ENCODE measurements around the gene HDGFL3.
"Not testable (repeated sequence)": the region's sequence is repeated elsewhere in the genome, so short reads cannot be mapped to it uniquely, and the experiment has no call there.

The HDGFL3 gene

DNA sequence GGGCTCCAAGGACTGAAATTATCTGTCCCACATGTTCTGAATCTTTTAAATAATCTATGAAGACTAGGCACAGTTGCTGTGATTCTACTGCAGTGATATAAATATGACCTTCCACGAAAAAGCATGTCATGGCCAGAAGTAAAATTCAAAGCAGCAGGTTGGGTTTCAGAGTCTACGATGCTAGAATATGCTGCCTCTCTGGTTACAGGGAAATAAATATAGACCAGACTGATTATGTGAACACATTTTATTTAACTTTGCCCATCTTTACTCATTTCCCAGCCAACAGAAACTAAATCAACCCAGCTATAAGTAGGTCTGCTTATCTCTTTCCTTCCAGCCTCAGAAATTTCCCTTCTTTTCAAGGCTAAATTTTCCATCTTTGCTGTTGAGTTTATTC, 120.0 kb downstream of the HDGFL3 start:
- H3K9me3 ChIP-seq (ENCODE audit: control insufficient read depth, insufficient read depth, low read length): no peaks in the 10 kb centered on the region
- no peaks in the 10 kb centered on the region for H3K27me3 ChIP-seq (ENCODE audit: control insufficient read depth, low read length)
- TF ChIP-seq EZH2phosphoT487 (IDR thresholded peaks at IDR 0.05; ENCODE audit: borderline replicate concordance, low read length): no peak
- TF ChIP-seq, protein P1, sequence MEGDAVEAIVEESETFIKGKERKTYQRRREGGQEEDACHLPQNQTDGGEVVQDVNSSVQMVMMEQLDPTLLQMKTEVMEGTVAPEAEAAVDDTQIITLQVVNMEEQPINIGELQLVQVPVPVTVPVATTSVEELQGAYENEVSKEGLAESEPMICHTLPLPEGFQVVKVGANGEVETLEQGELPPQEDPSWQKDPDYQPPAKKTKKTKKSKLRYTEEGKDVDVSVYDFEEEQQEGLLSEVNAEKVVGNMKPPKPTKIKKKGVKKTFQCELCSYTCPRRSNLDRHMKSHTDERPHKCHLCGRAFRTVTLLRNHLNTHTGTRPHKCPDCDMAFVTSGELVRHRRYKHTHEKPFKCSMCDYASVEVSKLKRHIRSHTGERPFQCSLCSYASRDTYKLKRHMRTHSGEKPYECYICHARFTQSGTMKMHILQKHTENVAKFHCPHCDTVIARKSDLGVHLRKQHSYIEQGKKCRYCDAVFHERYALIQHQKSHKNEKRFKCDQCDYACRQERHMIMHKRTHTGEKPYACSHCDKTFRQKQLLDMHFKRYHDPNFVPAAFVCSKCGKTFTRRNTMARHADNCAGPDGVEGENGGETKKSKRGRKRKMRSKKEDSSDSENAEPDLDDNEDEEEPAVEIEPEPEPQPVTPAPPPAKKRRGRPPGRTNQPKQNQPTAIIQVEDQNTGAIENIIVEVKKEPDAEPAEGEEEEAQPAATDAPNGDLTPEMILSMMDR (IDR thresholded peaks at IDR 0.05; ENCODE audit: low read depth, low read length, poor library complexity, severe bottlenecking): no peak
- H4K20me1 ChIP-seq (ENCODE audit: control insufficient read depth, insufficient read depth, low read depth, low read length): no peaks in the 10 kb centered on the region
- no peaks in the 10 kb centered on the region for H3F3A ChIP-seq (ENCODE audit: control insufficient read depth, insufficient read depth)
- H3K27ac ChIP-seq (ENCODE audit: low read depth, low read length): no peak overlapping the region
- H3K4me3 ChIP-seq (ENCODE audit: low read length): no peak overlapping the region
- H3K4me2 ChIP-seq (ENCODE audit: low read length): no peak overlapping the region
- H3K4me1 ChIP-seq (ENCODE audit: control insufficient read depth, low read length): no peaks in the 10 kb centered on the region
- H3K36me3 ChIP-seq (ENCODE audit: control insufficient read depth, low read length): no peaks in the 10 kb centered on the region
- no peaks in the 10 kb centered on the region for H3K79me2 ChIP-seq (ENCODE audit: control insufficient read depth, low read length)
- H3K9me2 ChIP-seq (replicated peaks; ENCODE audit: control insufficient read depth, low read length): no peaks in the 10 kb centered on the region

DNA sequence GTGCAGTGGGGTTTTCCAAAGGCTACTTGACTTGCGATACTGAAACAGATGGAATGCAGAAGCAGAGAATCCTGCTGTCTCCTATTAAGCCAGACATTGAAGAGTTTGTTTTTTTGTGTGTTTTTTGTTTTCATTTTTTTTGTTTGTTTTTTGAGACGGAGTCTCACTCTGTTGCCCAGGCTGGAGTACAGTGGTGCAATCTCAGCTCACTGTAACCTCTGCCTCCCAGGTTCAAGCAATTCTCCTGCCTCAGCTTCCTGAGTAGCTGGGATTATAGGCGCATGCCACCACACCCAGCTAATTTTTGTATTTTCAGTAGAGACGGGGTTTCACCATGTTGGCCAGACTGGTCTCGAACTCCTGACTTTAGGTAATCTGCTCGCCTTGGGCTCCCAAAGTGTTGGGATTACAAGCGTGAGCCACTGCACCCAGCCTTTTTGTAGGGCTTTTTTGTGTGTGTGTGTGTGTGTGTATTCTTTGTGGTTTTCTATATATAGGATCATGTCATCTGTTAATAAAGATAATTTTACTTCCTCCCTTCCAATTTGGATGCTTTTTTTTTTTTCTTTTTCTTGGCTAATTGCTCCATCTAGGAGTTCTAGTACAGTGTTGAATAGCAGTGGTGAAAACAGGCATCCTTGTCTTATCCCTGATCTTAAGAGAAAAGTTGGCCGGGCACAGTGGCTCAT, 121.6 kb downstream of the HDGFL3 start:
- H3K9me3 ChIP-seq (ENCODE audit: control insufficient read depth, insufficient read depth, low read length); H3K9me2 ChIP-seq (replicated peaks; ENCODE audit: control insufficient read depth, low read length); H3K4me3 ChIP-seq (ENCODE audit: low read length); H3K27ac ChIP-seq (ENCODE audit: low read depth, low read length); H3K4me2 ChIP-seq (ENCODE audit: low read length); H4K20me1 ChIP-seq (ENCODE audit: control insufficient read depth, insufficient read depth, low read depth, low read length); H3K27me3 ChIP-seq (ENCODE audit: control insufficient read depth, low read length); H3K79me2 ChIP-seq (ENCODE audit: control insufficient read depth, low read length); H3F3A ChIP-seq (ENCODE audit: control insufficient read depth, insufficient read depth); H3K4me1 ChIP-seq (ENCODE audit: control insufficient read depth, low read length); H3K36me3 ChIP-seq (ENCODE audit: control insufficient read depth, low read length): not testable (repeated sequence)

DNA sequence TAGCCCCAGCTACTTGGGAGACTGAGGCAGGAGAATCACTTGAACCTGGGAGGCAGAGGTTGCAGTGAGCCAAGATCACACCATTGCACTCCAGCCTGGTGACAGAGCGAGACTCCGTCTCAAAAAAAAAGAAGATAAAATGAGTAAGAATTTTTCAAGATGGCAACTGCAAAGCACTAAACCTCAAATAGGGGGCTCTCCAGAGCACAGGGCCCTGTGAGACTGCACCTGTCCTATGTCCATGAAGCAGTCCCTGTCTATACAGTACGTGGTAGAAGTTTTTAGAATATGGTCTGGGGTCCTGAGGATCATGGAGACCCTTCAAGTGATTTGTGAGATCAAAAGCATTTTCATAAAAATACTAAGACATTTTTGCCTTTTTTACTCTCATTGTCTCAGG, 122.2 kb downstream of the HDGFL3 start:
- H3K27me3 ChIP-seq (ENCODE audit: control insufficient read depth, low read length); H4K20me1 ChIP-seq (ENCODE audit: control insufficient read depth, insufficient read depth, low read depth, low read length); H3K9me2 ChIP-seq (replicated peaks; ENCODE audit: control insufficient read depth, low read length); H3K36me3 ChIP-seq (ENCODE audit: control insufficient read depth, low read length); H3K9me3 ChIP-seq (ENCODE audit: control insufficient read depth, insufficient read depth, low read length); H3K4me1 ChIP-seq (ENCODE audit: control insufficient read depth, low read length); H3K79me2 ChIP-seq (ENCODE audit: control insufficient read depth, low read length); H3K27ac ChIP-seq (ENCODE audit: low read depth, low read length); H3K4me3 ChIP-seq (ENCODE audit: low read length); H3F3A ChIP-seq (ENCODE audit: control insufficient read depth, insufficient read depth); H3K4me2 ChIP-seq (ENCODE audit: low read length): not testable (repeated sequence)

DNA sequence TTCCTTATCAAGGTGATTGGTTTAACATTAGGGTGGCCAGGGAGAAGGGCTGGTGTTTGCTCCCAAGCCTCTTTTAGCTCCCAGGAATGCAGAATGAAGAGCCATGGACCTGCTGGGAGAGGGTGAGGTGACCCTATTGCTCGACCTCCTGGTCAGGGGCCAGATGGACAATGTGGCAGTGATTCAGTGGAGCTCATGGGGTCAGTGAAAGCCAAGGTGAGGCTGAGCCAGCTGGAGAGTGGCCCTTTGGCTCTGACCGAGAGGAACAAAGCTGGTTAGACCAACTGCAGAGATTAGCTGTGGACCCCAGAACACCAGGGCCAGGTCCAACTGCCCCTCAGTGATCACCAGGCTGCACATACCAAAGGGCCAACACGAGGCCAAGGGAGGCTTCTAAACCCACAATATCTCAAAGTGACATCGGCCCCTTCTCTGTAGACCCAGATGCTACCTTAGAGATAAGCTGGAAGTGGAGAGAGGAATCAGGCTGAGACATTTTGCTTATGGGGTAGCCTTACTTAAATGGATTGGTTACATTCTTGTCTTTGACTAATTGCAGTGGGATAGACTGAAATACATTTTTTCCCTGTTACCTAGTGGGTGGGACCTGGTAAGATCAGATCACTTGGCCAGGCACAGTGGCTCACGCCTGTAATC, 124.8 kb downstream of the HDGFL3 start:
- H3K4me2 ChIP-seq (ENCODE audit: low read length): no peak overlapping the region
- H4K20me1 ChIP-seq (ENCODE audit: control insufficient read depth, insufficient read depth, low read depth, low read length): no peaks in the 10 kb centered on the region
- no peaks in the 10 kb centered on the region for H3F3A ChIP-seq (ENCODE audit: control insufficient read depth, insufficient read depth)

More for the DNA sequence above, 124.8 kb downstream of the HDGFL3 start:
- no peak overlapping the region for H3K27ac ChIP-seq (ENCODE audit: low read depth, low read length)
- H3K4me1 ChIP-seq (ENCODE audit: control insufficient read depth, low read length): no peaks in the 10 kb centered on the region
- H3K27me3 ChIP-seq (ENCODE audit: control insufficient read depth, low read length): no peaks in the 10 kb centered on the region
- H3K9me3 ChIP-seq (ENCODE audit: control insufficient read depth, insufficient read depth, low read length): no peaks in the 10 kb centered on the region
- H3K4me3 ChIP-seq (ENCODE audit: low read length): no peak overlapping the region
- no peaks in the 10 kb centered on the region for H3K36me3 ChIP-seq (ENCODE audit: control insufficient read depth, low read length)
- no peaks in the 10 kb centered on the region for H3K79me2 ChIP-seq (ENCODE audit: control insufficient read depth, low read length)
- H3K9me2 ChIP-seq (replicated peaks; ENCODE audit: control insufficient read depth, low read length): no peaks in the 10 kb centered on the region
- TF ChIP-seq EZH2phosphoT487 (IDR thresholded peaks at IDR 0.05; ENCODE audit: borderline replicate concordance, low read length): no peak
- TF ChIP-seq, protein P1 (IDR thresholded peaks at IDR 0.05; ENCODE audit: low read depth, low read length, poor library complexity, severe bottlenecking): no peak

All from DOHH2 (cell line).